ENCODE results near the gene CCR4. TPM values are rescaled to one million over a fixed set of nuclear protein-coding genes. Genes with fewer than 3 reads are reported as not detected.

Gene CCR4
- total and polyA plus RNA-seq, 10 of the 15 experiments (the other 5 are each of a cell fraction or from before 2014, with no cell fraction given) = 0.41 to 12.4 (median 5.3) TPM

- intact Hi-C loops (cut with micrococcal nuclease; ENCODE audit: unreplicated experiment) = loop anchor here (2.0 kb wide), 1 partner anchor 32 kb away; no protein-coding TSS in a partner anchor
- Histone ChIP-seq H3K36me3 (ENCODE audit: control insufficient read depth in 2 of 2, insufficient read depth in 2 of 2, low read length in 1 of 2) (no peaks in the 10 kb centered on the region), H3K9ac (ENCODE audit: control insufficient read depth, insufficient read depth, low read length) (no peak overlapping the region), H3K9me3 (replicated peaks; ENCODE audit: control insufficient read depth, insufficient read depth, low read length) (peaks cover 2% of the 10 kb centered on the region; the same call in 2 of the 3 replicates), H3K27ac (ENCODE audit: control insufficient read depth, insufficient read depth) (no peak overlapping the region), H2AFZ (ENCODE audit: control insufficient read depth, low read depth, low read length) (no peak overlapping the region), H3K4me2 (ENCODE audit: control insufficient read depth, insufficient read depth) (peak overlapping the region; percentile 35; the same call in 1 of the 2 replicates), H3K4me1 (ENCODE audit: control insufficient read depth, insufficient read depth, low read length) (peaks cover 5% of the 10 kb centered on the region), H3K27me3 (replicated peaks in 1 of 2; ENCODE audit: control insufficient read depth in 2 of 2, insufficient read depth in 2 of 2, low read length in 1 of 2) (no peaks in the 10 kb centered on the region), H3K79me2 (ENCODE audit: control insufficient read depth, insufficient read depth, low read length) (no peaks in the 10 kb centered on the region), H3K4me3 (no peak overlapping the region), H4K20me1 (ENCODE audit: control insufficient read depth, insufficient read depth) (no peaks in the 10 kb centered on the region)
- DNase-seq (ENCODE audit: low read depth, low spot score) = no peak
- ChIA-PET CTCF (interaction anchor here (0.6 to 0.9 kb wide), 2 partner anchors 10 to 33 kb away, joined by 3 to 4 read pairs; no protein-coding TSS in a partner anchor), RAD21 (ENCODE audit: unreplicated experiment) (interaction anchor here (0.6 to 1.4 kb wide), 3 partner anchors 10 to 33 kb away, joined by 3 read pairs; partner anchors contain the start of gene CCR4), POLR2A (interaction anchor here (0.5 to 0.6 kb wide), 2 partner anchors 64 to 135 kb away, joined by 4 read pairs; no protein-coding TSS in a partner anchor), SMC1A (ENCODE audit: uncharacterized antibody, unreplicated experiment) (no interaction called here)
- 32% methylated on average over 4 of the region's 4 CpGs for WGBS (ENCODE audit: insufficient coverage, insufficient replicate concordance, low lambda C conversion rate, missing lambda C conversion rate)
- no peak for FAIRE-seq
- ATAC-seq = peak; percentile 95
- in situ Hi-C loops (cut with MboI) = no loop called here
- no TSS peak for BruUV-seq (replicated peaks)
- TF ChIP-seq FOXM1 (IDR thresholded peaks at IDR 0.05; ENCODE audit: low read depth, low read length) (no peak), SIX5 (IDR thresholded peaks at IDR 0.05; ENCODE audit: low read depth, low read length, severe bottlenecking) (no peak), ASH2L (IDR thresholded peaks at IDR 0.05; ENCODE audit: borderline replicate concordance, low read depth) (no peak), RAD21 (IDR thresholded peaks at IDR 0.05; ENCODE audit: insufficient read depth, low read depth, low read length) (no peak), RCOR1 (conservative IDR thresholded peaks at IDR 0.05; ENCODE audit: low read depth, low read length) (no peak), ZNF274 (IDR thresholded peaks at IDR 0.05; ENCODE audit: insufficient read depth, insufficient read length) (no peak), KAT2A (conservative IDR thresholded peaks at IDR 0.05; ENCODE audit: control insufficient read depth, low read depth, low read length) (no peak), HDAC2 (IDR thresholded peaks at IDR 0.05) (no peak), POLR2AphosphoS5 (IDR thresholded peaks at IDR 0.05; ENCODE audit: low read length) (no peak), KLF5 (IDR thresholded peaks at IDR 0.05; ENCODE audit: partially characterized antibody) (no peak), NRF1 (conservative IDR thresholded peaks at IDR 0.05; ENCODE audit: low read depth, low read length) (no peak), SUPT20H (IDR thresholded peaks at IDR 0.05; ENCODE audit: borderline replicate concordance, control insufficient read depth, low read depth, low read length) (no peak), BHLHE40 (IDR thresholded peaks at IDR 0.05; ENCODE audit: borderline replicate concordance in 1 of 2, low read depth in 2 of 2, low read length in 1 of 2) (no peak), TAF1 (IDR thresholded peaks at IDR 0.05; ENCODE audit: borderline replicate concordance, low read depth, low read length) (no peak), SKIL (IDR thresholded peaks at IDR 0.05; ENCODE audit: low read depth, poor library complexity, severe bottlenecking) (no peak), RUNX3 (IDR thresholded peaks at IDR 0.05; ENCODE audit: low read length) (peak; percentile 76), JUNB (IDR thresholded peaks at IDR 0.05) (peak; percentile 25), MTA2 (IDR thresholded peaks at IDR 0.05; ENCODE audit: low read depth) (0 out of 2 replicates have a peak, but pooled peaks have one; percentile 16), EED (IDR thresholded peaks at IDR 0.05; ENCODE audit: low read depth) (0 out of 2 replicates have a peak, but pooled peaks have one; percentile 25), LARP7 (IDR thresholded peaks at IDR 0.05) (no peak)
Measured at GRCh38 chr3:32960404-32961170, 9.1 kb downstream of the CCR4 start.

All from GM12878 (cell line).